Suprapubic skin (tissue), 3 donors: ENCODE results near the gene PLXND1.

Experiments used
- POLR2AphosphoS5 ChIP-seq, 3 donors: sonication (generic); formaldehyde crosslinking; IDR thresholded peaks; one replicate each; pipeline ENCODE4 v1.6.1; 2017; ENCODE audit warnings: antibody characterized with exemption in 3 of 3
- TF ChIP-seq, protein P1 (sequence below), 2 donors: fragments of 200-600 bp in 1 of 2; fragments of 450-650 bp in 1 of 2; sonication (generic) in 1 of 2; IDR thresholded peaks; one replicate each; pipeline ENCODE4 v1.5.1; 2016 to 2019; ENCODE audit warnings: antibody characterized with exemption in 2 of 2, mild to moderate bottlenecking in 1 of 2, moderate library complexity in 1 of 2

DNA sequence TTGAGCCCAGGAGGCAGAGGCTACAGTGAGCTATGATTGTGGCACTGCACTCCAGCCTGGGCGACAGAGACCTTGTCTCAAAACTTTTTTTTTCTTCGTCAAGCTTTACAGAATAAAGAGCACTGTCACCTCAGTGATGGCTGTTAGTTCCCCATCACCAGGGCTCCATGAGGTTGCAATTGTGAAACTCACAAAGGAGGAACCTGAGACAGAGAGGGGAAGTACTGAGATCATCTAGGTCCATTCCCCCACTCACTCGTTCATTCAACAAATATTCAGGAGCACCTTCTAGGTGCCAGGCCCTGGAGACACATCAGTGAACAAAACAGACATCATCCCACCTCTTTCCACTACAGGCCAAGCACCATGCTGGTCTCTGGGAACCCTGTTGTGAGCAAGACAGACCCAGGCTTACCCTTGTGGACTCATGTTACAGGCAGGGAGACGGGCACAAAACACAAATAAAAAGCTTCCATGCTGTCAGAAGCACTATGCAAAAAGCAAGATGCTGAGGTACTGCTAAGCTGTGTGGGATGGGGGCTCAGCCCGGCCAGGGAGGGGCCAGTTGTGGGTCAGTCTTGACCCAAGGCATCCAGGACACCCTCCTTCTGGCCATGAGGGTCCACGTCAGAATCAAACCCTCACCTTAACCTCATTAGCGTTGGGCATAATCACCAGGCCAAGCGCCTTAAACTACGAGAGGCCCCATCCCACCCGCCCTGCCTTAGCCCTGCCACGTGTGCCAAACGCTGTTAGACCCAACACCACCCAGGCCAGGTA, 80.2 kb downstream of the PLXND1 start:
- TF ChIP-seq, protein P1, sequence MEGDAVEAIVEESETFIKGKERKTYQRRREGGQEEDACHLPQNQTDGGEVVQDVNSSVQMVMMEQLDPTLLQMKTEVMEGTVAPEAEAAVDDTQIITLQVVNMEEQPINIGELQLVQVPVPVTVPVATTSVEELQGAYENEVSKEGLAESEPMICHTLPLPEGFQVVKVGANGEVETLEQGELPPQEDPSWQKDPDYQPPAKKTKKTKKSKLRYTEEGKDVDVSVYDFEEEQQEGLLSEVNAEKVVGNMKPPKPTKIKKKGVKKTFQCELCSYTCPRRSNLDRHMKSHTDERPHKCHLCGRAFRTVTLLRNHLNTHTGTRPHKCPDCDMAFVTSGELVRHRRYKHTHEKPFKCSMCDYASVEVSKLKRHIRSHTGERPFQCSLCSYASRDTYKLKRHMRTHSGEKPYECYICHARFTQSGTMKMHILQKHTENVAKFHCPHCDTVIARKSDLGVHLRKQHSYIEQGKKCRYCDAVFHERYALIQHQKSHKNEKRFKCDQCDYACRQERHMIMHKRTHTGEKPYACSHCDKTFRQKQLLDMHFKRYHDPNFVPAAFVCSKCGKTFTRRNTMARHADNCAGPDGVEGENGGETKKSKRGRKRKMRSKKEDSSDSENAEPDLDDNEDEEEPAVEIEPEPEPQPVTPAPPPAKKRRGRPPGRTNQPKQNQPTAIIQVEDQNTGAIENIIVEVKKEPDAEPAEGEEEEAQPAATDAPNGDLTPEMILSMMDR (IDR thresholded peaks at IDR 0.05), result no peak
- no peak for TF ChIP-seq POLR2AphosphoS5 (IDR thresholded peaks at IDR 0.05)
